Activated B cell treated with CpG ODN at 0.5 μM for 24 hours (primary cell): Measurements from ENCODE around the gene CTIF. TPM values are rescaled to one million over a fixed set of nuclear protein-coding genes. Genes with fewer than 3 reads are reported as not detected.

Experiments used
- ATAC-seq: fragments of 200-7000 bp; cut with Tn5 transposase; one replicate; pipeline ENCODE4 v1.10.0; 2021; ENCODE audit warnings: low read depth, mild to moderate bottlenecking, moderate library complexity
- CTCF ChIA-PET: fragments of 350-600 bp; sonication (Branson Sonifier 250); formaldehyde crosslinking; loops from one replicate; lab custom pipeline; 2021; ENCODE audit warnings: antibody characterized with exemption; lab: Charles Lee
- POLR2A ChIA-PET: fragments of 350-600 bp; sonication (Branson Sonifier 250); formaldehyde crosslinking; loops from one replicate; lab custom pipeline; 2021; ENCODE audit warnings: antibody characterized with exemption; lab: Charles Lee
- DNase-seq: peaks from one replicate; pipeline ENCODE4 v3.0.0; 2022
- H3K27ac Mint-ChIP-seq: one replicate; pipeline ENCODE4 v1.8.0; 2020; ENCODE audit warnings: mixed read lengths
- H3K27me3 Mint-ChIP-seq: one replicate; pipeline ENCODE4 v1.8.0; 2021; ENCODE audit warnings: mixed read lengths
- H3K36me3 Mint-ChIP-seq: one replicate; pipeline ENCODE4 v1.8.0; 2021; ENCODE audit warnings: low read depth, mixed read lengths
- H3K4me1 Mint-ChIP-seq: one replicate; pipeline ENCODE4 v1.8.0; 2021; ENCODE audit warnings: mixed read lengths
- H3K4me3 Mint-ChIP-seq: one replicate; pipeline ENCODE4 v1.8.0; 2020; ENCODE audit warnings: mild to moderate bottlenecking, mixed read lengths
- H3K9me3 Mint-ChIP-seq: one replicate; pipeline ENCODE4 v1.8.0; 2020; ENCODE audit warnings: mixed read lengths
- CTCF ChIP-seq: fragments of 200-600 bp; IDR thresholded peaks from one replicate; pipeline ENCODE4 v1.8.0; 2022; ENCODE audit warnings: antibody characterized with exemption, mild to moderate bottlenecking
- intact Hi-C: fragments of 100-400 bp; cut with micrococcal nuclease; formaldehyde crosslinking; loops from one replicate; pipeline ENCODE4 v1.15.1; 2024
- total RNA-seq: library from RNA; stranded (reverse); gene quantifications from 2 replicates; pipeline ENCODE4 v1.2.3, GENCODE V29; 2022

Gene CTIF
- total RNA-seq, 1 donor from 2014 or later, result 9.3 TPM

- POLR2A ChIA-PET, result no interaction called here
Measured at GRCh38 chr18:48838921-48839818, 300.3 kb downstream of the CTIF start.

GRCh38 chr18:48839819-48840490 is 301.1 kb downstream of the CTIF start:
- DNase-seq (no peak), ATAC-seq (no peak)
- ChIA-PET POLR2A (interaction anchor here (0.5 to 0.8 kb wide), 2 partner anchors 9 to 66 kb away, joined by 3 to 7 read pairs; no protein-coding TSS in a partner anchor), CTCF (no interaction called here)
- no peaks in the 10 kb centered on the region for H3K27me3 Mint-ChIP-seq
- no peak overlapping the region for H3K4me3 Mint-ChIP-seq
- intact Hi-C loops, result no loop called here
- H3K9me3 Mint-ChIP-seq, result no peaks in the 10 kb centered on the region
- no peak for TF ChIP-seq CTCF
- H3K27ac Mint-ChIP-seq, result no peak overlapping the region
- H3K4me1 Mint-ChIP-seq, result peaks cover 31% of the 10 kb centered on the region
- no peaks in the 10 kb centered on the region for H3K36me3 Mint-ChIP-seq

More at GRCh38 chr18:48838921-48839818, 300.3 kb downstream of the CTIF start:
- H3K36me3 Mint-ChIP-seq, result no peaks in the 10 kb centered on the region
- no peak overlapping the region for H3K27ac Mint-ChIP-seq
- H3K4me3 Mint-ChIP-seq, result no peak overlapping the region
- DNase-seq (no peak), ATAC-seq (no peak)
- TF ChIP-seq CTCF, result no peak
- peaks cover 39% of the 10 kb centered on the region for H3K4me1 Mint-ChIP-seq
- H3K9me3 Mint-ChIP-seq, result no peaks in the 10 kb centered on the region
- intact Hi-C loops, result no loop called here
- CTCF ChIA-PET, result no interaction called here
- H3K27me3 Mint-ChIP-seq, result no peaks in the 10 kb centered on the region

DNA sequence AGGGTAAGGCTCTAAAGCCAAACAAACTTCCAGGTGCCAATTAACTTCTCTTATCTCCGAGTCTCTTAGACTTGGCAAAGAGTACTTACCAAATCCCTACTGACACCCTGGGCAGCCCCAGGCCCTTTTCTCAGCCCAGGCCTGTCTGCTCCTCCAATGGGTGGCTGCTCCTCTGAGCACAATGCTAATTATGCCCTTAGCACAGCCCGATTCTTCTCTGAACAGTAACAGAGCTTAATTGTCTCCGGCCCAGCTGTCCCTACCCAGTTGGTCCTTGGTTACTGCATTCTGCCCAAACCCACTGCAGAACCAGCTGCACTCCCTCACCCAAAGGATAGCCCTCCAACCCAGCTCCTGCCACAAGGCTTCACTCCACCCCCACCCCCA is 301.7 kb downstream of the CTIF start:
- no peak for DNase-seq
- Mint-ChIP-seq H3K9me3 (no peaks in the 10 kb centered on the region), H3K4me3 (no peak overlapping the region), H3K27ac (no peak overlapping the region), H3K36me3 (no peaks in the 10 kb centered on the region), H3K4me1 (peaks cover 27% of the 10 kb centered on the region), H3K27me3 (no peaks in the 10 kb centered on the region)
- TF ChIP-seq CTCF, result no peak
- POLR2A ChIA-PET, result interaction anchor here (0.6 to 0.8 kb wide), 2 partner anchors 67 to 644 kb away, joined by 5 to 7 read pairs; no protein-coding TSS in a partner anchor
- no peak for ATAC-seq
- CTCF ChIA-PET, result no interaction called here
- intact Hi-C loops, result no loop called here

DNA sequence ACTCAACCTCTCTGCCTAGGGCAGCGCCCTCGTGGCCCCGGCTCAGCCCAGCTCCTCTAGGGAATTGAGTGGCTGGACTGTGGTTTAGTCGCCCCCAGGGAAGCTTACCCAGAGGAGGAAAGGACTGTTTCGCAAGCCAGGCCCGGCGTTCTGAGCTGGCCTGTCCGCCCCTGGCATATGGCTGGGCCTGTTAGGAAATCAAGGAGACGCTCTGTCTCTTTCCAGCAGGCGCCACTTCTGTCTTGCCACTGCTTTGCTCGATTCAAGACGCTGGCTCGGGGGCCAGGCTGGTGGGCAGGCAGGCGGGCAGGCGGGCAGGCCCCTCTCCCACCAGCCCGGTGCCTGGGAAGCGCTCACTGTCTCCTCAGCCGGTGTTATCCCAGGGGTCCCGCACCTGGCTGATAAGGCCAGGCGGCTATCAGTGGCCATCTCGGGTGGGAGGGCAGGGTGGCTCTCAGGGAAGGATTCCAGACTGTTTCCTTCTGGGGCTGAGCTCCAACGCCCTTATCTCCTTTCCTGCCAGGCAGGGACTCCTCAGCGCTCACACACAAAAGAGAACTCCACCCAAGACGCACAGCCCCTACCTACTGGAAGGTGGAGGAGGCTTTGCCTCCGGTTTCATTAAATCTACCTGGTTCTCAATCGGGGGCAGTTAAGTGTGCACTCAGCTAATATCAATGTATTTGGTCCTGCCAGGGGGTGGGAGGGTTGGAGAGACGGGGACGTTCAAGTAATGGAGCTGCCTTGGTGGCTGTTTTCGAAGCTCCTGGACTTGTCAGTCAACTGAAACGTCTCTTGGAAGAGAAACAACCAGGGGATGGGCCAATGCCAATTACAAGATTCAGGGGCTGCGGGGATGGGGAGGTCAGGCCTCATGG is 302.8 kb downstream of the CTIF start:
- CTCF ChIA-PET, result no interaction called here
- Mint-ChIP-seq H3K27me3 (no peaks in the 10 kb centered on the region), H3K4me1 (peaks cover 27% of the 10 kb centered on the region), H3K27ac (no peak overlapping the region), H3K4me3 (no peak overlapping the region), H3K9me3 (no peaks in the 10 kb centered on the region), H3K36me3 (no peaks in the 10 kb centered on the region)
- ATAC-seq, result no peak
- POLR2A ChIA-PET, result no interaction called here
- intact Hi-C loops, result no loop called here
- no peak for TF ChIP-seq CTCF
- DNase-seq, result no peak
